Right lung (tissue), 5 donors: Measurements from ENCODE around the gene PTHLH. TPM values are rescaled to one million over a fixed set of nuclear protein-coding genes. Genes with fewer than 3 reads are reported as not detected.

Experiments used
- DNase-seq, 2 donors: peaks; one replicate each; pipeline ENCODE4 v3.0.0-alpha.2; 2013
- polyA plus RNA-seq, 5 donors: library from polyadenylated mRNA; unstranded; fragments of 120-200 nt; gene quantifications; one replicate each; pipeline versions ENCODE4 v1.2.1 to v1.2.3, GENCODE V29; 2013; ENCODE audit warnings: inconsistent platforms in 1 of 5, low replicate concordance in 1 of 5; ENCODE audit not compliant: insufficient read length in 5 of 5, insufficient read depth in 1 of 5

PTHLH gene
- polyA plus RNA-seq, 5 donors = 2.2 to 4.4 (median 3.3) TPM

DNA sequence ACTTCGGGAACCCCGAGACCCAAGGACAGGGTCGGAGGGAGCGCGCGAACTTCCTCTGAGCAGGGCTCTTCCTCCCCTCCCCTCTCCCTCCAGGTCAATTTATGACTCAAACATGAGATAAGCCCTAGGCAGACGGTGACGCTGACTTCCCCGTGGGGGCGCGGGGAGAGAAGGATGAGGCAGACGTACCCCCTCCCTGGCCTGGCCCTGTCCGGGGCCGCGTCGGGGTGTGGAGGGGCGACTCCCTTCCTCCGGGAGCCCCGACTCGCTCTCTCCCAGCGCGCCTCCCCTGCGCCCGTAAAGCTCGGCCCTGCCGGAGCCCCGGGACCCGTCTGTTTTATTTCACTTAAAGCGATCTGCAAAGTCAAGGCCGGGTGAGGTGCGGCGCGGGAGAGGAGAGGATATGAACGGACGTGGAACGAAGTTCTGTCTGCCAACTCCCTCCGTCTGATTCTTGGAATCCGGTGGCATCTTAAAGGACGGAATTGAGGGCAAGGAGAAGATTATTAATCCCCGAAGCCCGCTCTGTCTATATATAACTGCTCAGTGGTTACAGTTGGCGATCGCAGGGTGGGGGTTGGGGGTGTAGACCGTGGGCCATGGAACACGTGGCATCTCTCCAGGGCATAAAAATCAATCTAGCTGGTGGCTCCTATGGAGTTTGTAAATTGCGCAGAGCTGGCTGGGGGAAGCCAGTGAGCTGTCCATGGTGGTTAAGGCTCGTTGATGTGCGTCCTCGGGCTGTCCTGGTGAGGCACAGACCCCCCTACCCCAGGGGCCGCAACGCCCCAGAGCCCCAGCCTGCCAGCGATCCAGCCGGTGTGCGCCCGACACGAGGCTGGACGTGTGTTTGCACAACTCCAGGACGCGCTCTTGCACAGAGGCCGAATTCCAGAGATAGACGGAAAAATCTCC, 2.9 kb upstream of the PTHLH start:
- peak in 1 of 2 donors; percentile 50 for DNase-seq

DNA sequence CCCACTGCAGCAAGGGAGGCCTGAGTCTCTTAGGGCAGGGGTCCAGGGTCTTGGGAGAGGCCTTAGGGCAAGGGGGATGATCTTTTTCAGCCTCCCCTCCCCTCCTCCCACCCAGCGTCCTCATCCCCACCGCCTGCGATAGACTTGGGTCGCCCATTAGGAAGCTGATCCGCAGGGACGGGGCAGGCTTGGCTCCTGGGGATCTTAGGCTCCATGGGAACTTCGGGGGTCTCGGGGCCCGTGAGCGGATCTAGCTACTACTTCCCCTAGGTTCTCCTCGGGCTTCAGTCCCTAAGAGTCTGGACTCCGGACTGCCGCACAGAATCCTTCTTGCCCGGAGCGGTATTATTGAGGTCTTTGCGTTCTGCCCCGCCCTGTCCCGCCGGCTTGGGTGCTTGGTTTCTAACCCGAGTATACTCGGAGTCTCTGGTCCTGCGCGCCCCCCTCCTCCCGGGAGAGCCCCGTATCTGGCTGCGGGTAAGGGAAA, 2.2 kb upstream of the PTHLH start:
- DNase-seq = no peak

DNA sequence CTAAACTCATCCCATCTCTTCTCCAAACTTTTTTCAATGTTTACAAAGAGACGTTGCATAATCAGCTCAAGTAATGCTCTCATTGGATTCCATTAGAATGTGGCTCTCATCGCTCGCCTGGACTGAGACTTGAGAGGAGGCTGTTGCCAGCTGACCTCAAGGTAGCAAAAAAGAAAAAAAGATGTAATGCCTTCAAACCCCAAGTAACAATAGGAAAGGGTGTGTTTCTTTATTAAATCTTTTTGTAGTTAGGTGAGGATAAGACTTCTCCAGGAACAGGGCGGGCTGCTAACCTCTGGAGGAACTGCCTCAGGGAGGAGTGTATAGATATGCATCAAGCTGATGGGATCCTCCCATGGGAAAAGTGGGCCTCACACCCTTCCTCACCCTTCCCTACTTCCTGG, 956 bp upstream of the PTHLH start:
- DNase-seq = no peak

DNA sequence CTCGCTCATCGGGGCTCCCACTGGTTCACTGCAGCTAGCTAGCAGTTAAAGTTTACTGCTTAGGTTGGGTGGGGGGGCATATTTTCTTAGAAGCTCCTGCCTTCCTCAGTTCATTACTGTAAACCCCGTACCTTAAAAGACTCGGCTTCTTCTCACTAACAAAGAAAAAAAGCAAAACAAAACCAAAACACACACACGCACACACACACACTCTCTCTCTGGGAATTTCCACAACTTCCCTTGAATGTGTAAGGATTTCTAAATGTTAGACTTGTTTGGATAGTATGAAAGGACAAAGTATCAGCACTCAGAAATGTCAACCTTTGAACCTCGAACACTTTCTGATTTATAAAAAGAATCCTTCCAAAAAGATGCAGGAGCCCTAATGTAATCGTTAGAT, 927 bp downstream of the PTHLH start:
- DNase-seq = no peak

DNA sequence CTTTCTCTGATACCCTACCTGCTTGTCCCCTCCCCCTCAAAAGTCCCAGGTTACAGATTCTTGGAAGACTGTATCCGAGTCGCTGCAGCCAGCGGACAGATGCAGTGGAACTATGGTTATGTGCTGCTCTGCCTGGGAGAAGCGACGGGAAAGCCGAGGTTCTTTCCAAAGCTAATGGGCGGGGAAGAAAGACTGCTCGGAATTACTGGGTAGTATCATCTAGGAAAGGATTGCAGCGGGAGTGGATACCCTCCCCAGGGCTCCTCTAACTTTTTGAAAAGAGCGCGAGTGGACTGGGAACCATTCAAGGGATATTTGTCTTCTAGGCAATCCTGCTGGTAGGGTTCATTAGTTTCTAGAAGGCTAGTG, 1.4 kb downstream of the PTHLH start:
- DNase-seq = no peak

DNA sequence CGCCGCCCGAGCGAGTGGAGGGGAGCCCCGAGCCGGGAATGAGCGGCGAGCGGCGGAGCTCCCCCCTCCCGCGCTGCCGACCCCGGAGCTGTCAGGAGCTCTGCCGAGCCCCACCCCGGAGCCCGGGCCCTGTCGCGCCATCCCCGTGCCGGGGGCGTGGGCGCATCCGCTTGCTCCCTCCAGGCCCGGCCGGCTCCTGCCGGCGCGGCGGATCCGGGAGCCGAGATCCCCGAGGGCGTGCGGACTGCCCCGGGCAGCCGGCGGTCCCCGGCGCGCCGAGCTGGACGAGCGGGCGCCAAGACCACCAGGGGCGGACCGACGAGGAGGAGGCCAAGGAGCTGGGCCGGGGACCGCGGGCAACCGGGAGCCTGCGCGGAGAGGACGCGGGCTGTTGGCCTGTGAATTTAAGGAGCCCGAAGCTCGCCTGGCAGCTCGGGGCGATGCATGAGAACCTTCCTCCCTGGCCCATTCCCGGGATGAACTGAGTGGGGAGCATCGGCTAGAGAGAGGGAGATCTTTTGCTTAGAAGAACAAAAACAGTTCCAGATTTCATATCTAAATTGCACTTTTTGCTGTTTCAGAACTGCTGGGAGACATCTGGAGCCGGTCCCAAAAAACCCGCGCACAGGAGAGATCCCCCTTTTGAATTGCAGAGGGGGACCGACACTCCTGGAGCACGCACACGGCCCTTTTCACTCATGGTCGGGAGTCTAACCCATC, 2.0 kb downstream of the PTHLH start:
- peak in 1 of 2 donors; percentile 27 for DNase-seq

DNA sequence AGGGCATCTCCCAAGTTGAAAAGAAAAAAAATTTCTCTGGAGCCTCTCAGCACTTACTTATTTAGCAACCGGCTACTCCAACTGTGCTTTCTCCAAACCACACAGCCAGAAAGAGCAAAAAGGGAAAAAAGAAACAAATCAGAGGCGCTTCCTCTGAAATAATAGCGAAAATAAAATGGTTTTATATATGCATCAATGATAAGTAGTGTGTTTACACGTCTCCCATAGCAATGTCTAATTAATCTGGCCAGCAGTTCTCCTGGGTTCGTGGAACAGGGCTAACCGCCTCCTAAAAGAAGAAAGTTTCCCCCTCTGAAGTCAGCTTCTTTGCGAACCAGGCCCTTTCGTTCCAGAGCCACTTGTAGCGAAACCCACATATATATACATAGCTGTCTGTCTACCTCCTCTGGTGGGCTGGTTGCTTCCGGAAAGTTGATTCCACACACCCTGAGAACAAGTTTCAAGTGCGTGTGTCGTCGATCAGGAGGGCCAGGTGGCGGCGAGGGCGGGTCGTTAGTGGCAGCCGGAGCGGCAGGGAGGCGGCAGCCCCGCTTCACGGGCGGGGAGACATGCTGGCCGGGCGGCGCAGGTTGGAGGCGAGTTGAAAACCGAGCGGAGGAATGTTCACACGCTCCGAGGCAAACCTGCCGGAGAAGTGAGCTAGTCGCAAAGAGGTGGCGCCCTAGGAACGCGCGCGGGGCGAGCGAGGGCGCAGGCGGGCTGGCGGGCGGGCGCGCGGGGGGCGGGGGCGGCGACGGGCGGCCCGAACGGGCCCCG, 2.7 kb downstream of the PTHLH start:
- peak in 1 of 2 donors; percentile 41 for DNase-seq

DNA sequence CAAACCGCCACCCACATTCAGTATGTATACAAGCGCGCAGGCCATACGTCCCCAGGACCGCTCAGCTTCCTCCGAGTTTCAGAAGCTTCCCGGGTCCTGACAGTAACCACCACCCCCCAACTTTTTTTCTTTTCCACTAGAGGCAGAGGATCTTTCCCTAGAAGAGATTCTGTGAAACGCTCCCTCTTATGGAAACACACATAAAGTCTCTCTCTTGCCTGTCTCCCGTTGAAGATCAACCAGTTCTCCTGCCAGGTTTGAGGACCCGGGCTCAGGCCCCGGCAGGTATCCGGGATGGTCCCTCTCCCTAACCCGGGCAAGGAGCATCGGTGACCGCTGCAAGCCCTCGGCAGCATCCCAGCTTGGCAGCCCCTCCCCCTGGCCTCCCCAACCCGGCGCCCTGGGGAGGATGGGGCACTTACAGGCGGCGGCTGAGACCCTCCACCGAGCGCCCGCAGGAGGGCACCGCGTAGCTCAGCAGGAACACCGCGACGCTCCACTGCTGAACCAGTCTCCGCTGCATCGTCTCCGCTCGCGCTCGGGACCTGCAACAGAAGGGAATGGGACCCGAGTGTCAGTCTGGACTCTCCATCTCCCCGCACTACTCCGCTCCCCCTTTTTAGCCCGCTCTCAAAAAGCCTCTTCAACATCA, 3.4 kb downstream of the PTHLH start:
- no peak for DNase-seq

DNA sequence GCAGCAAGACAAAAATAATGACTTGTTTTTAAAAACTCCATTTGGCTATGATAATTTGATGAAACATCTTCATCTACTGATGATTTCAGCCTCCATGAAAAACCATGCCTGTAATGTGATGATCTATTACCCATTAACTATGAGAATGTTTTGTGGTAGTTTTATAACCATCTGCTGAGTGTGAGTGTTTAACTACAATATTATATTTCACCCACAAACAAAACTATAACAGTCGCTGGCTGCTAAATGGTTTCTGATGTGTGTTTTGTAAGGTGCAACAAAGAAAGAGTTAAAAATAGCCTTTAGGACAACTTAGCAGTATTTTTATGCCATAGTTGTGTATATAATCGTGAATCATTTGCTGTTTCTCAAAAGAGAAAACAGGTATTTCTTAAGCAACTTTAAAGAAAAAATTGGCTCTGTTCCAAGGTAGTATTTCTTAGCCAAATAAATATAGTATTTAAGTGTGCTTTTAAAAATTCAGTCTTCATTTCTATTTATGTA, 4.9 kb downstream of the PTHLH start:
- no peak for DNase-seq

DNA sequence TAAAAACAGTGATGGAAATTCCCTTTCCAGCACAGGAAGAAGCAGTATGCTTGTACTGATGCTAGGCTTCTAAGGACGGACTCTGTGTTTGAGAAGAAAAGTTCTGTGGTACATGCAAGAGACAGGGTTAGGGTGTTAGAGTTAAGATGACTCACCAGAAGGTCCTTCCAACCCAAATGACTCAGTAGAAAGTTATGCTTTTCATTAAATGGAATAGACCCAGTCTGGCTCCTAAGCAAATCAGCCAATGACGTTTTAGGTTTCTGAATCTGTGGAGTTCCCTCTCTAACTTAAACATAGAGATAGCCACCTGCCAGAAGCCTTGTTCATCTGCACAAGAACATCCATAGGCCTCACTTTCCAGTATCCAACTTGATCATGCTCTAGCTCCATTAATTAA, 5.7 kb downstream of the PTHLH start:
- no peak for DNase-seq

DNA sequence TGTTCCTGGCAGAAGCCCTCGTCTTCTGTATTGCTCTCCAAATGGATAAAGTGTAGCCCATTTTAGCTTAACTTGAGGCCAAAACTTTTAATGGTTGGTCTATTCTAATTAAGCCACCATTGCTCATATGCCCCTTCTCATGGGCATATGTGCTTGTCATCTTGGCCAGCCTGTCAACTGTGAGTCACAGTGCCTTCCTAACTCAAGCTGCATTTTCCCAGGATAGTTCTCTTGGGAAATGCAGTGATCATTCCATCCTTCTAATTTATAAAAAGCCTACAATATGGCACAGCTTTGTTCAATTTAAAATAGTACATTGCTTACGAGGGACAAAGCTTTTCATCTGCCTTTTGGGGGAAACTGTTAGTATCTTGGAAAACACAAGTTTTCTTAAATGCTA, 6.6 kb downstream of the PTHLH start:
- DNase-seq = no peak

DNA sequence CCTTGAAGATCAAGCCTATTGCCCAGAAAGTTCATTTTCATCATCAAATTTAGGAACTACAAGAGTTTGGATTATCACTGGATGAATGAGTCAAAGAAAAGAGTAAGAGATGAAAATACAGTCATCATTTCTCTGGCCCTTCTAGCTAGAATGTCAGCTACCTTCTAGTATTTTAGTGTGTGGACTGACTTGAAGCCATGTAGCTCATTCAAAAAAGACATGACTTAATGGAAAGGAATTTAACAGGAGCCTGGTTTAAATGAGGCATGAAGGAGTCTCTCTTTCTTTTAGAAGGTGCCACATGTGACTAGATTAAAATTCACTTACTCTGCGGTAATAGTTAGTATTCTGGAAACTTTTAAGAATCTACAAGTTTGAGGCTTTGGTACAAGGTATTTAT, 7.1 kb downstream of the PTHLH start:
- no peak for DNase-seq

DNA sequence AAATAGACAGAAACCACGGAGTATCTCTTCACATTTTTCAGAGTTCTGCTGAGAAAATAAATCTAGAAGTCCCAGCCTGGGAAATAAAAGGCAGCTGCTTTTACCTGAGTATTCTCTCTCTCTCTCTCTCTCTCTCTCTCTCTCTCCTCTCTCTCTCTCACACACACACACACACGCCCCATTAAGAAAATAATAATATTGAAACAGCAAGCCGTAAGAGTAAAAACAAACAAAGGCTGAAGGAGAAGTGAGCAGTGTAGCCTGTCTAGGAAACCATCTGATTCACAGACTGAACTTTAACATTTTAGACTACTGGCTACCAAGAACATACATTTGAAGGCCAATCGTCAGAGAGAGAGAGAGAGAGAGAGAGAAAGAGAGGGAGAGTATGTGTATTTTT, 8.4 kb downstream of the PTHLH start:
- no peak for DNase-seq

DNA sequence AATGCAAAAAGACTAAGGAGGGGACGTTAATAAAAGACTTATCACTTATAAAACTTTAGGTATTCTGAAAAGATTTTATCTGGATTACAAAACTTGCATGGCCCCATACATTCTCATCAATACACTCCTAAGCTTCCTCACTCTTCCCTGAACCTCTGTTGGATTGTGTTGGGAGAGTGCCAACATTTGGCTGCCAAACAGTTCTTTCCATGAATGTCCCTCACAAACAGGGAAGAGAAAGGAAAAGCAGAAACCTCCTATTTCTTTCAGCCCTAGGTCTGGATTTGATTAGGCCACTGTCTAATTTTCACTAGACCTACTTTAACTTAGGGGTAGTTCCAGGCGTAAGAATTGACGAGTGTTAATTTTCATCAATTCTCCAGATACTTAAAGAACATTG, 11.7 kb downstream of the PTHLH start:
- no peak for DNase-seq

DNA sequence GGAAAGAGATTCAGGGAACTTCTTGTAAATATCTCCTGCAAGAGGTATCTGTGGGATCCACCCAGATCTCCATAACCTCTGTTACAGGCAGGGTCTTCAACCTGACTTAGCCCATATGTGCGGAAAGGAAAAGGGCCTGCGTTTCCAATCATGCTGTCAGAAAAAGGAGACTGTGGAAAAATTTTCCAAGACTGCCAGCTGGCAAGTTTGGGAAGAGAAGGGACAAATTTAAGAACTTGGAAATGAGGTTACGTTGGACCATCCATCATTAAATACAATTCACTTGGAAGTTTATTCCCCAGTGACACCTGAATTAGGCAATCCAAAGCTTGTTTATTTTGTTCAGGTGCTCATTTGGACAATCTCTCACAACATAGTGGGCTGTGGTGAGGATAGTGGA, 13.9 kb downstream of the PTHLH start:
- DNase-seq = no peak

DNA sequence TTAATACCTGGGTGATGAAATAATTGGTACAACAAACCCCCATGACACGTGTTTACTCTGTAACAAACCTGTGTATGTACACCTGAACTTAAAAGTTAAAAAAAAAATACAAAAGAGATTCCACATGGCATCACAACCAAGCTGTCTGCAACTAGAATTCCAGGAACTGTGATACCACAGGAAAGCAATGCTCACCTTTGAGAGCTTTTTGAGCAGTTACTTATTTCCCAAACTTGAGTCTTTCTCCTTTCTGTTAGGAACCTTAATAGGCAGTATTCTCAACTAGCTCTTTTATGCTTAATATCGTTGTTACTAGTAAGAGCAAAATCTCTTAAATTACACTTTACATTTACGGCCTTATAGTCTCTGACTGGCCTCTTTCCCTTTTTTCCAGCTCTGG, 15.2 kb downstream of the PTHLH start:
- DNase-seq = no peak

DNA sequence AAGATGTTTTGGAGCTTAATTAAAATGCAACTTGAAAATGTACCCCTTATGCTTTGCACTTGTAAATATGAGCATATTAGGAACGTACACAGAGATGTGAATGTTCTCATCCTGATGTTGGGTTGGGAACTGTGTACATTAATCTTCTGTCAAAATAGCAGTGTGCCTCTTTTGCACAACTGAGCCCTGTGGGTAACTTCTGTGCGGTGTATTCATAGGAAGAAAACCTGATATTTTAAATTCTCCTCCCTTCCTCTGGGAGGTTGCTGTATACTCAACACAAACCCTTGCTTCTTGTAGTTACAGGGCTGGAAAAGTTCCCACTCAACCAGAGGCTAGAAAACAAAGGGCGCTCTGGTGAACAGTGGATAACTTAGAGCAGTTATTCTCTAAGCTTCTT, 18.7 kb downstream of the PTHLH start:
- DNase-seq = no peak

DNA sequence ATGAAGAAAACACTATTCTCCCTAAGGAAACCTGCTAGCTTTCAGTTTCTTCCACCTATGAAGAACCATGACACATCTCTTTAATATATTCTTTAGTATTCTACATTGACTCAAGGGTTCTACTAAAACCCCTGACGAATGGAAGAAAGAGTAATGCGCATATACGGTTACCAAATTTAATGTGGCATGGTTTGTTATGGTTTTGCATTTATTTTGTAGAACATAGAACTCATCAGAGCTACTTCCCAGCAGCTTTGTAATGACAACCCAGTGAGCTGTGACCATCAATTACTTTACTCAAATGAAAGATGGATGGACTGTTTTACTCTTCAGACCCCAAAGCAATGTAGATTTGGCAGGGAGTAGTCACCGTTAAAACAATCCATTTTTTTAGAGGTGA, 19.2 kb downstream of the PTHLH start:
- no peak for DNase-seq

DNA sequence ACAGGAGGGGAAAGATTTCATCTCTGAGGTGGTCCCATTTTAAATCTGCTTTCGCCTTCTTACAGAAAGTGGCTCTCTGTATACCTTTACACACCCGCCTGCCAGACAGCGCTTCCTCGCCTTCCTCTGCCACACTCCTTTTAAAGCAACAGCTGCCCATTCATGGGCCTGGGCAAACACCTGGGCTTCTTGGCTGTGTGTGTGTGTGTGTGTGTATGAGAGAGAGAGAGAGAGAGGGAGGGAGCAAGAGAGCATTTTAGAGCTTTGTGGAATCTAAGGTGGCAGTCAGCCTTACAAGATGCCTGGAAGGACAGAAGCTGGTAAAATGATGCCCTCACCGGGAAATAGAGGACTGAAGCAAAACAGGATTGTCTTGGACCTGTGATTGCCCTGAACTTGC, 20.0 kb downstream of the PTHLH start:
- DNase-seq = no peak

DNA sequence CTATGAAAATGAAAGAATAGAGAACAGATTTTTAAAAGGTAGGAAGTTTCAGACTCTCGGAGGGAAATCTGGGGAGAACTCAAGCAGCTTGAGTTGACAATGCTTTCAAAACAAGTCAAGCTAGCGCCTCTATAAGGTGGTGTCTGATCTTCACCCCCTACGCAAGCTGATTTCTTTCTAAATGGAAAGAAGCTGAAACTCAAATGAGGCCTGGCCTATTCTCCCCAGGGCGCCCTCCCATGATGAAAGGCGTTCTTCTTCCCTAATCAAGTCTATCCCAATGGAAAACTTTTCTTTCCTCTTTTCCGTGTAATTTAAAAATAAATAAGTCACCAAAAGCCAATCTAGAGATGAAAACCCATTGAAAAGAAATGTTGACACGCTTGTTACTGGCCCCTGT, 20.6 kb downstream of the PTHLH start:
- no peak for DNase-seq

DNA sequence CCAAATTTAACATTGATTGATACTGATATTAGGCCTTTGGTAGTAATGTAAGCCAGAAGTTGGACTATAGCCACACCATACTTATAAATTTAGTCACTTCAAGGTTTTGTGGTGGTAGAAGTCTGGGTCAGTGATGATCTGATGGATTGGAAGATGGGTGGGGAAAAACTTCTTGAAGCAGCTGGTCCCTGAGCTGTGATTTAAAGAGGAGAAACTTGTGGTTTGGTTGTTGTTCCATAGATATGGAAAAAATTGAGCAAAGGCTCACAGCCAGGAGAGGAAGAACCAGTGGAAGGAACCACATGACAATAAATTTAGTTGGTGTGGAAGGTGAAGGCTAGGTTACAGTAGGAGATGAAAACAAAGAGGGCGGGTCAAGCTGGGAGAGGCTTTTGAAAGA, 26.1 kb downstream of the PTHLH start:
- no peak for DNase-seq
